ENCODE measurements around the gene SCAMP3.
"Not testable (repeated sequence)": the region's sequence is repeated elsewhere in the genome, so short reads cannot be mapped to it uniquely, and the experiment has no call there.

The SCAMP3 gene

GRCh38 chr1:155261852-155262673, at the start of gene SCAMP3:
TSS of gene SCAMP3 (minus strand) at chr1:155262360. CDS start at chr1:155262151, 209 bp downstream.
- DNase-seq (ENCODE audit: low read depth in 2 of 2), result peak; percentile 79 to 85

GRCh38 chr1:155309423-155310021, 47.4 kb upstream of the SCAMP3 start:
- no peak for DNase-seq (ENCODE audit: low read depth in 2 of 2)

- peak; percentile 94 to 96 for DNase-seq (ENCODE audit: low read depth in 2 of 2)
Observed at GRCh38 chr1:155308493-155309422, 46.6 kb upstream of the SCAMP3 start, which contains the start of gene FDPS. TSS of gene FDPS (plus strand) at chr1:155308866. CDS start at chr1:155309790, 924 bp downstream.

- DNase-seq (ENCODE audit: low read depth in 2 of 2), result no peak
Observed at GRCh38 chr1:155307247-155307740, 45.1 kb upstream of the SCAMP3 start.

GRCh38 chr1:155305881-155306391, 43.8 kb upstream of the SCAMP3 start:
- DNase-seq (ENCODE audit: low read depth in 2 of 2), result no peak

GRCh38 chr1:155304558-155305063, 42.5 kb upstream of the SCAMP3 start:
- no peak for DNase-seq (ENCODE audit: low read depth in 2 of 2)

GRCh38 chr1:155301342-155301841, 39.2 kb upstream of the SCAMP3 start, which contains the start of gene PKLR:
TSS of gene PKLR (minus strand) at chr1:155301438. CDS start at chr1:155301395, 43 bp downstream.
- no peak for DNase-seq (ENCODE audit: low read depth in 2 of 2)

GRCh38 chr1:155300553-155301329, 38.6 kb upstream of the SCAMP3 start:
- no peak for DNase-seq (ENCODE audit: low read depth in 2 of 2)

- no peak for DNase-seq (ENCODE audit: low read depth in 2 of 2)
Observed at GRCh38 chr1:155300024-155300423, 37.9 kb upstream of the SCAMP3 start.

- no peak for DNase-seq (ENCODE audit: low read depth in 2 of 2)
Observed at GRCh38 chr1:155297384-155297783, 35.2 kb upstream of the SCAMP3 start.

GRCh38 chr1:155296661-155297060, 34.5 kb upstream of the SCAMP3 start:
- DNase-seq (ENCODE audit: low read depth in 2 of 2), result no peak

- DNase-seq (ENCODE audit: low read depth in 2 of 2), result no peak
Observed at GRCh38 chr1:155295942-155296267, 33.7 kb upstream of the SCAMP3 start.

- DNase-seq (ENCODE audit: low read depth in 2 of 2), result no peak
Observed at GRCh38 chr1:155295183-155295941, 33.2 kb upstream of the SCAMP3 start.

- no peak for DNase-seq (ENCODE audit: low read depth in 2 of 2)
Observed at GRCh38 chr1:155294520-155295182, 32.5 kb upstream of the SCAMP3 start.

- no peak for DNase-seq (ENCODE audit: low read depth in 2 of 2)
Observed at GRCh38 chr1:155293086-155293749, 31.1 kb upstream of the SCAMP3 start.

- not testable (repeated sequence) for DNase-seq (ENCODE audit: low read depth in 2 of 2)
Observed at GRCh38 chr1:155291006-155291405, 28.8 kb upstream of the SCAMP3 start.

- DNase-seq (ENCODE audit: low read depth in 2 of 2), result no peak
Observed at GRCh38 chr1:155287987-155288543, 25.9 kb upstream of the SCAMP3 start.

GRCh38 chr1:155286544-155286943, 24.4 kb upstream of the SCAMP3 start:
- DNase-seq (ENCODE audit: low read depth in 2 of 2), result no peak

Measured in stimulated activated CD4-positive, alpha-beta T cell treated with anti-CD3 and anti-CD28 coated beads, Interleukin-12 subunit alpha, Interleukin-12 subunit beta, amount 100 ng/mL, for 24 hours (primary cell).